BJ (cell line): Measurements from ENCODE around the gene EHBP1. TPM values are rescaled to one million over a fixed set of nuclear protein-coding genes. Genes with fewer than 3 reads are reported as not detected.

Experiments used
- CTCF ChIA-PET: fragments of 350-600 bp; formaldehyde crosslinking; extraction: SDS; loops from one replicate; lab custom pipeline; 2021; ENCODE audit warnings: antibody characterized with exemption, inconsistent platforms; lab: Yijun Ruan, JAX
- POLR2A ChIA-PET: fragments of 300-600 bp; sonication (Branson Sonifier 250); formaldehyde crosslinking; extraction: SDS; loops from one replicate; lab custom pipeline; 2021; ENCODE audit warnings: antibody characterized with exemption; lab: Charles Lee
- DNase-seq: peaks from one replicate; pipeline ENCODE4 v3.0.0-alpha.2; 2011; ENCODE audit warnings: low read depth
- H3K27me3 ChIP-seq: 2 replicates; pipeline ENCODE4 v1.6.0; 2011; ENCODE audit warnings: low read length; ENCODE audit not compliant: control insufficient read depth, insufficient read depth
- H3K36me3 ChIP-seq: 2 replicates; pipeline ENCODE4 v1.5.1; 2011; ENCODE audit warnings: low read length; ENCODE audit not compliant: control insufficient read depth, insufficient read depth
- H3K4me3 ChIP-seq: 2 replicates; pipeline ENCODE4 v1.5.1; 2011; ENCODE audit warnings: low read depth, mild to moderate bottlenecking, control low read depth, low read length
- polyA plus RNA-seq: library from polyadenylated mRNA; depleted of rRNA; stranded (reverse); fragments of >200 nt; gene quantifications from 2 replicates; pipeline ENCODE4 v1.2.3, GENCODE V29; 2011
- TF ChIP-seq, protein P1 (sequence below): IDR thresholded peaks from 2 replicates; pipeline ENCODE4 v1.5.1; 2011; ENCODE audit warnings: low read depth, mild to moderate bottlenecking, control low read depth, inconsistent platforms, low read length, moderate library complexity; ENCODE audit not compliant: insufficient read depth

EHBP1 gene
- polyA plus RNA-seq, 1 experiment, result 43.8 TPM

DNA sequence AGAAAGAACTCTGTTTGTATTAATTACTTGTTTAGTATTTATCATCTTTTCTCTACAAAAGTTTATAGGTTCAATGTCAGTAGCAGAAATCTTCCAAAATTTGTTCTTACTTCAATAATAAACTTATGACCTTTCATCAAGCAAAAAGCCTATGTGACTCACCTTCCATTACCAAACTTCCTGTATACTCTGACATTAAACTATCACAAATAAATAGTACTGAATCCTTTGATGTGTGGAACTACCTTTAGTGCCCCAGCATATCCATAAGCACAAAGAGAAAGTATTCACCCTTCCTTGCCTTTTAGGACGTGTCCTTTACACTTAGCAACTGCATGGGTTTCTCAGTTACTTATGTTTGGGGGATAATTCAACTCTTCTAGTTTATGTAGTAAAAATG, 166.0 kb downstream of the EHBP1 start:
- no peak for DNase-seq
- Histone ChIP-seq H3K4me3 (no peak overlapping the region), H3K36me3 (peaks cover 10% of the 10 kb centered on the region), H3K27me3 (no peaks in the 10 kb centered on the region)
- TF ChIP-seq, protein P1, sequence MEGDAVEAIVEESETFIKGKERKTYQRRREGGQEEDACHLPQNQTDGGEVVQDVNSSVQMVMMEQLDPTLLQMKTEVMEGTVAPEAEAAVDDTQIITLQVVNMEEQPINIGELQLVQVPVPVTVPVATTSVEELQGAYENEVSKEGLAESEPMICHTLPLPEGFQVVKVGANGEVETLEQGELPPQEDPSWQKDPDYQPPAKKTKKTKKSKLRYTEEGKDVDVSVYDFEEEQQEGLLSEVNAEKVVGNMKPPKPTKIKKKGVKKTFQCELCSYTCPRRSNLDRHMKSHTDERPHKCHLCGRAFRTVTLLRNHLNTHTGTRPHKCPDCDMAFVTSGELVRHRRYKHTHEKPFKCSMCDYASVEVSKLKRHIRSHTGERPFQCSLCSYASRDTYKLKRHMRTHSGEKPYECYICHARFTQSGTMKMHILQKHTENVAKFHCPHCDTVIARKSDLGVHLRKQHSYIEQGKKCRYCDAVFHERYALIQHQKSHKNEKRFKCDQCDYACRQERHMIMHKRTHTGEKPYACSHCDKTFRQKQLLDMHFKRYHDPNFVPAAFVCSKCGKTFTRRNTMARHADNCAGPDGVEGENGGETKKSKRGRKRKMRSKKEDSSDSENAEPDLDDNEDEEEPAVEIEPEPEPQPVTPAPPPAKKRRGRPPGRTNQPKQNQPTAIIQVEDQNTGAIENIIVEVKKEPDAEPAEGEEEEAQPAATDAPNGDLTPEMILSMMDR, result no peak
- CTCF ChIA-PET, result no interaction called here
- POLR2A ChIA-PET, result no interaction called here

DNA sequence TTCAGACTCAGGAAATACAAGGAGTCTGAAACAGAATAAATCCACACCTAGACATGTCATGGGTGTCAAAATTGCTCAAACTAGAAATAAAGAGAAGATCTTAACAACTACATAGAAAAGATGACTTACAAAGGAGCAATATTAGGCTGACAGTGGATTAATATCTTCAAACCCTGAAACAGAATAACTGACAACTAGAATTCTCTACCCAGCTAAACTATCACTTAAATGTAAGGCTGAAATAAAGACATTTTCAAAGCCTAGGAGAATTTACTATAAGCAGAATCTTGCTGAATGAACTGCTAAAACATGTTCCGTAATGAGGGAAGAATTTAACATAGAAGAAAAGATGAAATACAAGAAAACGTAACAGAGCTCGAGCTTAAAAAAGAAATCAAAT, 168.1 kb downstream of the EHBP1 start:
- TF ChIP-seq, protein P1, result no peak
- DNase-seq, result no peak
- Histone ChIP-seq H3K4me3 (no peak overlapping the region), H3K36me3 (peaks cover 12% of the 10 kb centered on the region), H3K27me3 (no peaks in the 10 kb centered on the region)
- ChIA-PET CTCF (no interaction called here), POLR2A (no interaction called here)

DNA sequence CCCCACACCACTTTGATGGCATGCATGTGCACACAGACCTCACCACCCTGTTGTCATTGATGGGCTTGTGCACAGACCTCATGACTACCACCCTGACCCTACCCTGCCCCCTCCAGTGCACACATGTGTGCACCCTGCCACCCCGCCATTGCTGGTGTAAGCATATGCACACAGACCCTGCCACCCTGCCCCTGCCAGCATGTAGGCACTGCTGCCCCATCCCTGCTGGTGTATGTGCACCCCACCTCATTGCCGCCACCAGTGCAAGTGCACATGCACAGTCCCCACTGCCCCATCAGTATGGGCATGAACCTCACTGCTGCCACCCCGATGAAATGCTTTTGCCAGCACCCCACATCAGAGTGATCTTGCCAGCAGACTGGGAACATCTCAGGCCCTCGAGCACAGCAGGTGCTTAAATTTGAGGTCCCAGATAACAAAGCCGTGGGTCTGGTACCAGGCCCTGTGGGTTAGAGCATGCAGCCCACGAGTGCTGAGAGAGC, 169.4 kb downstream of the EHBP1 start:
- Histone ChIP-seq H3K36me3 (peaks cover 13% of the 10 kb centered on the region), H3K4me3 (no peak overlapping the region), H3K27me3 (no peaks in the 10 kb centered on the region)
- ChIA-PET POLR2A (no interaction called here), CTCF (no interaction called here)
- TF ChIP-seq, protein P1, result no peak
- no peak for DNase-seq

DNA sequence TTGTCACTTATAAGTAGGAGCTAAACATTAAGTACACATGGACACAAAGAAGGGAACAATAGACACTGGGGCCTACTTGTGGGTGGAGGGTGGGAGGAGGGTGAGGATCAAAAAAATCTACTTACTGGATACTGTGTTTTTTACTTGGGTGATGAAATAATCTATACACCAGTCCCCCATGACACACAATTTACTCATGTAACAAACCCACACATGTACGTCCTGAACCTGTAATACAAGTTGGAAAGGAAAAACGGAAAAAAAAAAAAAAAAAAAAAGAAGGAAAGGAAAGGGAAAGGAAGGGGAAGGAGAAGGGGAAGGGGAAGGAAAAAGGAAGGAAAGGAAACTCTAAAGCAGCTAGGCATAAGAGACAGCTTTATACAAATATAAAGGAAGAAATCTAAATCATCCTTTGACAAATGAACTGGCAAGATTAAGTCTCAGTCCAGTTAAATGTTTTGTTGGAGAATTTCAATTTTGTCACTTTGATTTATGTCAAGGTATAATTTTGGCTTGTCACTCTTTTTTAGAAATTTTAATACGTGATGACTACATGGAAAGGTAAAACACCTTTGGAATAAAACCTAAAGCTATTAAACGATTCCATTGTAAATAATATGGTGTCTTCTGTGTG, 175.8 kb downstream of the EHBP1 start:
- TF ChIP-seq, protein P1, result no peak
- CTCF ChIA-PET, result no interaction called here
- DNase-seq, result no peak
- H3K27me3 ChIP-seq, result no peaks in the 10 kb centered on the region
- no peak overlapping the region for H3K4me3 ChIP-seq
- POLR2A ChIA-PET, result no interaction called here
- peaks cover 5% of the 10 kb centered on the region; the same call in 1 of the 2 replicates for H3K36me3 ChIP-seq

DNA sequence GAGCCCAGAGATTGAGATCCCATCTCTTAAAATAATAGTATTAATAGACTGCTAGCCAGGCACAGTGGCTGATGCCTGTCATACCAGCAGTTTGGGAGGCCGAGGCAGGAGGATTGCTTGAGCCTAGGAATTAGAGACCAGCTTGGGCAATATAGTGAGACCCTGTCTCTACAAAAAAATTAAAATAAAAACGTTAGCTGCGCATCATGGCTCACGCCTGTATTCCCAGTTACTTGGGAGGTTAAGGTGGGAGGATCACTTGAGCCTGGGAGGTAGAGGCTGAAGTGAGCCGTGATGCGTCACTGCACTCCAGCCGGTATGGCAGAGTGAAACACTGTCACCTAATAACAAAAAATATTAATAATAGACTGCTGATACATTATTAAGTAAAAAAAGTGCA, 178.1 kb downstream of the EHBP1 start:
- POLR2A ChIA-PET, result no interaction called here

More for the DNA sequence above, 178.1 kb downstream of the EHBP1 start:
- CTCF ChIA-PET, result no interaction called here
- DNase-seq, result no peak
- TF ChIP-seq, protein P1, result no peak
- H3K27me3 ChIP-seq, result no peaks in the 10 kb centered on the region
- H3K4me3 ChIP-seq, result no peak overlapping the region
- H3K36me3 ChIP-seq, result 0 out of 2 replicates have a peak, but pooled peaks cover 1% of the 10 kb centered on the region
